HEK293T (cell line): ENCODE measurements around the gene PSME2.
"Not testable (repeated sequence)": the region's sequence is repeated elsewhere in the genome, so short reads cannot be mapped to it uniquely, and the experiment has no call there.

Experiments
- ARNT ChIP-seq: fragments of 450-650 bp; IDR thresholded peaks from 2 replicates; pipeline ENCODE4 v1.6.1; 2017; ENCODE audit warnings: mild to moderate bottlenecking
- FOXM1 ChIP-seq: fragments of 450-650 bp; IDR thresholded peaks from 2 replicates; pipeline ENCODE4 v1.6.1; 2017; ENCODE audit warnings: mild to moderate bottlenecking, borderline replicate concordance
- HDGF ChIP-seq: fragments of 450-650 bp; IDR thresholded peaks from 2 replicates; pipeline ENCODE4 v1.6.1; 2017; ENCODE audit warnings: antibody characterized with exemption, borderline replicate concordance
- NFRKB ChIP-seq: fragments of 450-650 bp; IDR thresholded peaks from 2 replicates; pipeline ENCODE4 v1.6.1; 2016; ENCODE audit warnings: mild to moderate bottlenecking, moderate library complexity
- PKNOX1 ChIP-seq: fragments of 450-650 bp; IDR thresholded peaks from 2 replicates; pipeline ENCODE4 v1.6.1; 2016
- SP1 ChIP-seq: fragments of 450-650 bp; IDR thresholded peaks from 2 replicates; pipeline ENCODE4 v1.6.1; 2017
- TARDBP ChIP-seq: fragments of 450-650 bp; IDR thresholded peaks from 2 replicates; pipeline ENCODE4 v1.6.1; 2016
- ZNF384 ChIP-seq: fragments of 450-650 bp; IDR thresholded peaks from 2 replicates; pipeline ENCODE4 v1.6.1; 2016

- TF ChIP-seq PKNOX1, SP1, NFRKB, ZNF384, ARNT, TARDBP, FOXM1, HDGF: not testable (repeated sequence)
These were observed 40.7 kb downstream of the PSME2 start for GRCh38 chr14:24105609-24106239.
